ENCODE results near the gene LCA5.

DNA sequence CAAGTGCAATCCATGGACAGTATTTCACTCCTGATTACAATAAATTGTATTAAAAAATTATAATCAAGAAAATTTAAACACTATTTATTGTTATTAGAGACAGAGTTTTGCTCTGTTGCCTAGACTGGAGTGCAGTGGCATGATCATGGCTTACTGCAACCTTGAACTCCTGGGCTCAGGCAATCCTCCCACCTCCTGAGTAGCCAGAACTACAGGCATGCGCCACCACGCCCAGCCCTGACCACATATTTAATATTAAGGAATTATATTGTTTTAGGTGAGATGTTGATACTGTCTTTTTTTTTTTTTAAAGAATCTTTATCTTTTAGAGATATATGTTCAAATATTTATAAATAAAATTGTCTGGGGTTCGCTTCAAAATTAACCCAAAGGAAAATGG is 14.6 kb downstream of the LCA5 start:
- TF ChIP-seq, protein P1, sequence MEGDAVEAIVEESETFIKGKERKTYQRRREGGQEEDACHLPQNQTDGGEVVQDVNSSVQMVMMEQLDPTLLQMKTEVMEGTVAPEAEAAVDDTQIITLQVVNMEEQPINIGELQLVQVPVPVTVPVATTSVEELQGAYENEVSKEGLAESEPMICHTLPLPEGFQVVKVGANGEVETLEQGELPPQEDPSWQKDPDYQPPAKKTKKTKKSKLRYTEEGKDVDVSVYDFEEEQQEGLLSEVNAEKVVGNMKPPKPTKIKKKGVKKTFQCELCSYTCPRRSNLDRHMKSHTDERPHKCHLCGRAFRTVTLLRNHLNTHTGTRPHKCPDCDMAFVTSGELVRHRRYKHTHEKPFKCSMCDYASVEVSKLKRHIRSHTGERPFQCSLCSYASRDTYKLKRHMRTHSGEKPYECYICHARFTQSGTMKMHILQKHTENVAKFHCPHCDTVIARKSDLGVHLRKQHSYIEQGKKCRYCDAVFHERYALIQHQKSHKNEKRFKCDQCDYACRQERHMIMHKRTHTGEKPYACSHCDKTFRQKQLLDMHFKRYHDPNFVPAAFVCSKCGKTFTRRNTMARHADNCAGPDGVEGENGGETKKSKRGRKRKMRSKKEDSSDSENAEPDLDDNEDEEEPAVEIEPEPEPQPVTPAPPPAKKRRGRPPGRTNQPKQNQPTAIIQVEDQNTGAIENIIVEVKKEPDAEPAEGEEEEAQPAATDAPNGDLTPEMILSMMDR (IDR thresholded peaks at IDR 0.05; ENCODE audit: insufficient read depth, low read depth, low read length), result no peak
- TF ChIP-seq EZH2 (IDR thresholded peaks at IDR 0.05; ENCODE audit: insufficient read depth, low read length), result no peak

All from astrocyte (in vitro differentiated cells and primary cell).